ENCODE data around the gene OR5B17. TPM values are rescaled to one million over a fixed set of nuclear protein-coding genes. Genes with fewer than 3 reads are reported as not detected.

OR5B17 gene
- total and polyA plus RNA-seq, 4 donors = not detected

- TF ChIP-seq, protein P1, sequence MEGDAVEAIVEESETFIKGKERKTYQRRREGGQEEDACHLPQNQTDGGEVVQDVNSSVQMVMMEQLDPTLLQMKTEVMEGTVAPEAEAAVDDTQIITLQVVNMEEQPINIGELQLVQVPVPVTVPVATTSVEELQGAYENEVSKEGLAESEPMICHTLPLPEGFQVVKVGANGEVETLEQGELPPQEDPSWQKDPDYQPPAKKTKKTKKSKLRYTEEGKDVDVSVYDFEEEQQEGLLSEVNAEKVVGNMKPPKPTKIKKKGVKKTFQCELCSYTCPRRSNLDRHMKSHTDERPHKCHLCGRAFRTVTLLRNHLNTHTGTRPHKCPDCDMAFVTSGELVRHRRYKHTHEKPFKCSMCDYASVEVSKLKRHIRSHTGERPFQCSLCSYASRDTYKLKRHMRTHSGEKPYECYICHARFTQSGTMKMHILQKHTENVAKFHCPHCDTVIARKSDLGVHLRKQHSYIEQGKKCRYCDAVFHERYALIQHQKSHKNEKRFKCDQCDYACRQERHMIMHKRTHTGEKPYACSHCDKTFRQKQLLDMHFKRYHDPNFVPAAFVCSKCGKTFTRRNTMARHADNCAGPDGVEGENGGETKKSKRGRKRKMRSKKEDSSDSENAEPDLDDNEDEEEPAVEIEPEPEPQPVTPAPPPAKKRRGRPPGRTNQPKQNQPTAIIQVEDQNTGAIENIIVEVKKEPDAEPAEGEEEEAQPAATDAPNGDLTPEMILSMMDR (IDR thresholded peaks at IDR 0.05; ENCODE audit: low read depth, low read length, missing input control) = no peak
- no peak for TF ChIP-seq HNF4A (conservative IDR thresholded peaks at IDR 0.05)
Observed at GRCh38 chr11:58354727-58355126, 4.1 kb downstream of the OR5B17 start (continued).

DNA sequence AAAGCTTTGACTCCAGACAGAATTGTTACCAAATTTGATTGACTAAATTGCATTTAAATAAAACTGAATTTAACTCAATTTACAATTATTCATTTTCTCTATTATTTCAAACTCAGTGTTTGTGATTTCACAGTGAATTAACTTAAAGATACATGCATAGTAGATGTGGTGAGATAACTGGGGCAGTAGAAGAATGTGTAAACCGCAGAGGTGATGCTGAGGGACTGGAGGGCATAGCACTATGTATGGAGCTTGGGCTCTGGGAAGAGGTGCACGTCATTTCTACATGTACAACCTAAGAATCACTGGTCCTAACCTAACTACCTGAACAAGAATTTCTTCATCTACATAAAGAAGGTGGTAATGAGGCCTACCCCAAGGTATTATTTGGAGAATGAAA is 13.7 kb downstream of the OR5B17 start:
- WGBS = 27% methylated on average over 2 of the region's 2 CpGs
- Histone ChIP-seq H3K9me3 (ENCODE audit: control insufficient read depth in 4 of 4, low read length in 3 of 4) (no peaks in the 10 kb centered on the region), H3K27me3 (ENCODE audit: control insufficient read depth in 4 of 4, insufficient read depth in 4 of 4, low read length in 3 of 4) (no peaks in the 10 kb centered on the region), H3K4me3 (ENCODE audit: low read depth in 1 of 3, low read length in 3 of 3) (no peak overlapping the region), H3K36me3 (ENCODE audit: control insufficient read depth in 4 of 4, insufficient read depth in 3 of 4, low read depth in 1 of 4, low read length in 3 of 4) (no peaks in the 10 kb centered on the region), H3K27ac (ENCODE audit: low read depth in 1 of 2, low read length in 2 of 2) (no peak overlapping the region), H3K4me1 (ENCODE audit: control insufficient read depth in 4 of 4, insufficient read depth in 4 of 4, low read length in 3 of 4) (no peaks in the 10 kb centered on the region), H3K9ac (ENCODE audit: low read depth in 1 of 2, low read length in 2 of 2) (no peak overlapping the region)
- DNase-seq (ENCODE audit: low spot score) = no peak
- TF ChIP-seq RXRA (IDR thresholded peaks at IDR 0.05) (no peak), RAD21 (IDR thresholded peaks at IDR 0.05) (no peak), HNF4G (IDR thresholded peaks at IDR 0.05) (no peak), GABPA (IDR thresholded peaks at IDR 0.05 in 1 of 2, conservative IDR thresholded peaks at IDR 0.05 in 1 of 2) (no peak), FOXA1 (IDR thresholded peaks at IDR 0.05) (no peak), NR2F2 (IDR thresholded peaks at IDR 0.05) (no peak), TAF1 (conservative IDR thresholded peaks at IDR 0.05) (no peak), SP1 (IDR thresholded peaks at IDR 0.05) (no peak), FOXA2 (IDR thresholded peaks at IDR 0.05) (no peak)
- TF ChIP-seq, protein P2, sequence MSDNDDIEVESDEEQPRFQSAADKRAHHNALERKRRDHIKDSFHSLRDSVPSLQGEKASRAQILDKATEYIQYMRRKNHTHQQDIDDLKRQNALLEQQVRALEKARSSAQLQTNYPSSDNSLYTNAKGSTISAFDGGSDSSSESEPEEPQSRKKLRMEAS (IDR thresholded peaks at IDR 0.05) = no peak
- TF ChIP-seq, protein P3, sequence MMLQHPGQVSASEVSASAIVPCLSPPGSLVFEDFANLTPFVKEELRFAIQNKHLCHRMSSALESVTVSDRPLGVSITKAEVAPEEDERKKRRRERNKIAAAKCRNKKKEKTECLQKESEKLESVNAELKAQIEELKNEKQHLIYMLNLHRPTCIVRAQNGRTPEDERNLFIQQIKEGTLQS (IDR thresholded peaks at IDR 0.05) = no peak

DNA sequence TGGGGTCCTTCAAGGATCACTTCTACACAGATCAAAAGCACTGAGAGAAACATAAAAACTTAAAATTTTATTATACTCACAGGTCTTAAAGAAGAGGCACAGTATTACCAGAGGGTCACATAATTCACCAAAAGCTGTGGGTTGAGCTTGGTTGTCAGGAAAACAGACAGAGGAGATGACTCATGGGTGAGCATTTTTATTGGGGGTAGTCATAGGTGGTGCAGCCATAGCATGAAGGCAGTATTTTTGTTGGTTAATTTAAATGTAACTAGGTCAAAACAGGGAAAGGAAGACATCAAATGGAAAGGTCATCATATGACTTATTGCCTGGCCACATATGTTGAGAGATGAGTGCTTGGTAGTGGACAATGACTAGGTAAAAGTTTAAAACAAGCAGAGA is 24.2 kb downstream of the OR5B17 start:
- no peak overlapping the region for H3K9ac ChIP-seq (ENCODE audit: low read depth in 1 of 2, low read length in 2 of 2)
- no peak for TF ChIP-seq REST (IDR thresholded peaks at IDR 0.05)
- TF ChIP-seq RXRA (IDR thresholded peaks at IDR 0.05) = no peak
- TF ChIP-seq, protein P2 (IDR thresholded peaks at IDR 0.05) = no peak
- TF ChIP-seq, protein P1 (IDR thresholded peaks at IDR 0.05; ENCODE audit: low read depth, low read length, missing input control) = no peak
- TF ChIP-seq HNF4G (IDR thresholded peaks at IDR 0.05) = no peak
- TF ChIP-seq NR2F2 (IDR thresholded peaks at IDR 0.05) = no peak
- no peak for TF ChIP-seq GABPA (IDR thresholded peaks at IDR 0.05 in 1 of 2, conservative IDR thresholded peaks at IDR 0.05 in 1 of 2)
- TF ChIP-seq, protein P3 (IDR thresholded peaks at IDR 0.05) = no peak
- TF ChIP-seq FOXA2 (IDR thresholded peaks at IDR 0.05) = no peak
- no peak for TF ChIP-seq FOXA1 (IDR thresholded peaks at IDR 0.05)
- no peak for TF ChIP-seq EGR1 (IDR thresholded peaks at IDR 0.05; ENCODE audit: low read depth in 2 of 2)
- TF ChIP-seq JUND (IDR thresholded peaks at IDR 0.05) = no peak
- no peak for TF ChIP-seq TAF1 (conservative IDR thresholded peaks at IDR 0.05)
- TF ChIP-seq YY1 (IDR thresholded peaks at IDR 0.05) = no peak
- no peaks in the 10 kb centered on the region for H3K9me3 ChIP-seq (ENCODE audit: control insufficient read depth in 4 of 4, low read length in 3 of 4)
- H3K36me3 ChIP-seq (ENCODE audit: control insufficient read depth in 4 of 4, insufficient read depth in 3 of 4, low read depth in 1 of 4, low read length in 3 of 4) = no peaks in the 10 kb centered on the region
- H3K27ac ChIP-seq (ENCODE audit: low read depth in 1 of 2, low read length in 2 of 2) = no peak overlapping the region
- no peak overlapping the region for H3K4me3 ChIP-seq (ENCODE audit: low read depth in 1 of 3, low read length in 3 of 3)
- DNase-seq (ENCODE audit: low spot score) = no peak
- H3K27me3 ChIP-seq (ENCODE audit: control insufficient read depth in 4 of 4, insufficient read depth in 4 of 4, low read length in 3 of 4) = no peaks in the 10 kb centered on the region
- no peaks in the 10 kb centered on the region for H3K4me1 ChIP-seq (ENCODE audit: control insufficient read depth in 4 of 4, insufficient read depth in 4 of 4, low read length in 3 of 4)

Measured in liver (tissue), 9 donors.